B cell (primary cell): ENCODE measurements around the gene PMM1. TPM values are rescaled to one million over a fixed set of nuclear protein-coding genes. Genes with fewer than 3 reads are reported as not detected.

Source experiments
- ATAC-seq: fragments of 200-7000 bp; cut with Tn5 transposase; one replicate; pipeline ENCODE4 v1.10.0; 2021; ENCODE audit warnings: low read depth, mild to moderate bottlenecking, moderate number of reproducible peaks, moderate library complexity
- CTCF ChIA-PET: fragments of 350-600 bp; sonication (Branson Sonifier 250); formaldehyde crosslinking; loops from one replicate; lab custom pipeline; 2021; ENCODE audit warnings: antibody characterized with exemption, inconsistent platforms; lab: Charles Lee
- POLR2A ChIA-PET: fragments of 350-600 bp; sonication (Branson Sonifier 250); formaldehyde crosslinking; loops from one replicate; lab custom pipeline; 2021; ENCODE audit warnings: antibody characterized with exemption; lab: Charles Lee
- DNase-seq: peaks from one replicate; pipeline ENCODE4 v3.0.0; 2013
- H2AFZ ChIP-seq: 2 replicates; pipeline ENCODE4 v1.6.1; 2012; ENCODE audit warnings: mild to moderate bottlenecking, low read depth, low read length; ENCODE audit not compliant: insufficient read depth, poor library complexity, severe bottlenecking
- H3K27ac ChIP-seq, 2 donors: 1 replicate in 1 of 2; 2 replicates in 1 of 2; pipeline ENCODE4 v1.5.1; 2012 to 2013; ENCODE audit warnings: low read length in 2 of 2, mild to moderate bottlenecking in 2 of 2, moderate library complexity in 1 of 2
- H3K27me3 ChIP-seq, 4 experiments: fragments of 200-600 bp in 1 of 4; sonication (generic) in 1 of 4; replicated peaks in 1 of 4; 1 replicate in 2 of 4; 2 replicates in 2 of 4; pipeline versions ENCODE4 v1.6.1 to v1.7.0; 2013 to 2016; ENCODE audit warnings: low read length in 3 of 4, mild to moderate bottlenecking in 2 of 4, mixed read lengths in 1 of 4, moderate library complexity in 1 of 4; ENCODE audit not compliant: insufficient read depth in 4 of 4, control insufficient read depth in 3 of 4; ENCODE audit errors: control extremely low read depth in 1 of 4
- H3K36me3 ChIP-seq, 2 experiments: replicated peaks in 1 of 2; 1 replicate in 1 of 2; 2 replicates in 1 of 2; pipeline versions ENCODE4 v1.6.1 to v1.7.1; 2013; ENCODE audit warnings: low read length in 1 of 2; ENCODE audit not compliant: insufficient read depth in 2 of 2, control insufficient read depth in 1 of 2; ENCODE audit errors: control extremely low read depth in 1 of 2, extremely low read depth in 1 of 2
- H3K4me1 ChIP-seq, 2 donors: fragments of 200-600 bp in 1 of 2; sonication (generic) in 1 of 2; 1 replicate in 1 of 2; 2 replicates in 1 of 2; pipeline versions ENCODE4 v1.5.1 to v1.6.1; 2013 to 2017; ENCODE audit warnings: low read length in 2 of 2; ENCODE audit not compliant: control insufficient read depth in 2 of 2, insufficient read depth in 2 of 2
- H3K4me2 ChIP-seq: replicated peaks from 2 replicates; pipeline ENCODE3; 2012; ENCODE audit warnings: mild to moderate bottlenecking, low read depth, low read length; ENCODE audit not compliant: poor library complexity, severe bottlenecking
- H3K4me3 ChIP-seq, 5 experiments: fragments of 200-600 bp in 1 of 5; sonication (generic) in 1 of 5; 1 replicate in 3 of 5; 2 replicates in 2 of 5; pipeline versions ENCODE4 v1.5.1 to v1.7.0; 2011 to 2016; ENCODE audit warnings: low read length in 4 of 5, mild to moderate bottlenecking in 4 of 5, low read depth in 2 of 5, control low read depth in 1 of 5, moderate library complexity in 1 of 5; ENCODE audit not compliant: insufficient read depth in 1 of 5; ENCODE audit errors: control extremely low read depth in 1 of 5, extremely low read depth in 1 of 5
- H3K79me2 ChIP-seq: fragments of 200-600 bp; sonication (generic); one replicate; pipeline ENCODE4 v1.6.0; 2016; ENCODE audit warnings: low read length; ENCODE audit not compliant: control insufficient read depth, insufficient read depth
- H3K9ac ChIP-seq: fragments of 200-600 bp; sonication (generic); 2 replicates; pipeline ENCODE4 v1.6.1; 2017; ENCODE audit warnings: mild to moderate bottlenecking, low read length, moderate library complexity
- H3K9me3 ChIP-seq, 3 donors: one replicate each; pipeline versions ENCODE4 v1.6.1 to v1.7.1; 2013; ENCODE audit warnings: low read length in 2 of 3; ENCODE audit not compliant: control insufficient read depth in 2 of 3, insufficient read depth in 1 of 3; ENCODE audit errors: control extremely low read depth in 1 of 3
- H4K20me1 ChIP-seq: 2 replicates; pipeline ENCODE4 v1.6.0; 2012; ENCODE audit warnings: mild to moderate bottlenecking, low read length; ENCODE audit not compliant: insufficient read depth, control insufficient read depth, poor library complexity, severe bottlenecking
- H3K27ac Mint-ChIP-seq: one replicate; pipeline ENCODE4 v1.8.0; 2021; ENCODE audit warnings: mixed read lengths
- H3K27me3 Mint-ChIP-seq: one replicate; pipeline ENCODE4 v1.8.0; 2021; ENCODE audit warnings: mixed read lengths
- H3K4me1 Mint-ChIP-seq: one replicate; pipeline ENCODE4 v1.8.0; 2021; ENCODE audit warnings: mixed read lengths
- H3K4me3 Mint-ChIP-seq: one replicate; pipeline ENCODE4 v1.8.0; 2021; ENCODE audit warnings: mixed read lengths
- H3K9me3 Mint-ChIP-seq: one replicate; pipeline ENCODE4 v1.8.0; 2022; ENCODE audit warnings: mixed read lengths; ENCODE audit not compliant: insufficient read depth
- EZH2 ChIP-seq: IDR thresholded peaks from 2 replicates; pipeline ENCODE4 v1.6.1; 2012; ENCODE audit warnings: borderline replicate concordance, low read depth, mild to moderate bottlenecking, moderate library complexity, low read length; ENCODE audit not compliant: insufficient read depth, poor library complexity, severe bottlenecking
- WGBS: methylation state at CpG from one replicate; pipeline ENCODE4 v1.1.5; 2013; ENCODE audit warnings: missing lambda C conversion rate; ENCODE audit not compliant: insufficient coverage; 5-methylcytosine and 5-hydroxymethylcytosine counted together
- intact Hi-C: fragments of 100-400 bp; cut with micrococcal nuclease; formaldehyde crosslinking; loops from one replicate; pipeline ENCODE4 v1.10.0; 2022
- polyA plus RNA-seq: library from polyadenylated mRNA; depleted of rRNA; stranded (reverse); fragments of >200 nt; gene quantifications from 2 replicates; pipeline ENCODE4 v1.2.3, GENCODE V29; 2012
- total RNA-seq, 2 donors: library from RNA; stranded (reverse); fragments of 120-200 nt in 1 of 2; gene quantifications; 1 replicate in 1 of 2; 2 replicates in 1 of 2; pipeline versions ENCODE4 v1.2.3 to v1.2.4, GENCODE V29; 2013 to 2022
- TF ChIP-seq, protein P1 (sequence below): fragments of 200-600 bp; IDR thresholded peaks from one replicate; pipeline ENCODE4 v1.8.0; 2022; ENCODE audit warnings: antibody characterized with exemption, mild to moderate bottlenecking

Gene PMM1
- total and polyA plus RNA-seq, 2 donors (not counting 1 experiment from before 2014, with no cell fraction given) = 23.3 to 24.8 TPM

DNA sequence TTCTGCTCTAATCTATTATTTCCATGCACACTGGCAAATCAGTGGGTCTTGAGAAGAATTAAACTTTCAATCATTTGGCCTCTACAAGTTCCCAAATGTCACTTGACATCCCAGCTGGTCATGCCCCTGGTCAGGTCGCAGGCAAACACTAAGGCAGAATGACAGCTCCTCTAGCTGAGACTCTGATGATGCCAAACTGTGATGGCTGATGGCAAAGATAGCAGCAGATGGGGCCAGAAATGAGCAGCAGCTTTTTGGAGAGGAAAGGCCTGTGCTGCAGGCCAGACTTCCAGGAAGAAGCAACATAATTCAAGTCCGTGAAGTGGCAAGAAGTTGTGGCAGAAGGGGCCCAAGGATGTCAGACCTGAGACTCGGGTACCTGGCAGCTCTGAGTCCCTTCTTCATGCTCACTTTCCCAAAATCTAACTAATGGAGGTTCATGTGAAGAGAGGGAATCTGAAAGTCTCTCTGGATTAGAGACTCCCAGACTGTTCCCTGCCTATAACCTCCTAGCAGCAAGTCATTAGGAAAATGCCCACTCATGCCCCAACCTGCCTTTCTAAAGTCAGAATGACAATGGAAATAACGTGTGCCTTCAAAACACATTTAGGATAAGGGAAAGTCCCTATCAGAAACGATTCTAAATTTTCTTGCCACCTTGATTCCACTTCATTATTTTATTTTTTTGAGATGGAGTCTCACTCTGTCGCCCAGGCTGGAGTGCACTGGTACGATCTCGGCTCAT is 9.4 kb upstream of the PMM1 start:
- H3K27ac ChIP-seq = no peak overlapping the region
- WGBS = 100% methylated on average over 2 of the region's 8 CpGs

DNA sequence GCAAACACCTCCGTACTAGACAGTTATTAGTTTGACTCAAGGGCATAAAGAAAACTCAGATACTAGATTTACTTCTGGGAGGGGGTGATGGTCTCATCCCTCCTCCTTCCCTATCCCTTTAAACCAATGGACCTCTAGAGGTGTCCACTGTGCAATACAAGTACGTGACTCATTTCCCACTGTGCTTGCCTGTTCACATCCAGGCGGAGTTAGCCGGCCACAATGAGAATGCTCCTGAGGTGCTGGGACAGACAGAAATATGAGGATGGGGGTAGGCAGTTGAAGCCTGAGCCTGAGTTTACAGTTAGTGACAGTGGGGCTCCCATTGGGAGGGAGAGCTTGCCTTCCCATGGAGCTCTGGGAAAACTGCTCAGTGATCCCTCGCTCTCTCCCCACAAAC is 8.4 kb upstream of the PMM1 start:
- ChIA-PET CTCF (interaction anchor here (0.6 to 1.5 kb wide), 6 partner anchors 10 to 360 kb away, joined by 3 to 5 read pairs (median 4); partner anchors contain the start of gene POLR3H), POLR2A (no interaction called here)
- Histone ChIP-seq H3K9me3 (no peaks in the 10 kb centered on the region), H3K4me1 (no peaks in the 10 kb centered on the region), H3K36me3 (peaks cover 0 to 20% of the 10 kb centered on the region in 2 experiments), H3K4me2 (no peak overlapping the region), H3K27ac (no peak overlapping the region), H3K4me3 (no peak overlapping the region), H3K27me3 (no peaks in the 10 kb centered on the region), H4K20me1 (no peaks in the 10 kb centered on the region), H3K79me2 (no peaks in the 10 kb centered on the region), H3K9ac (no peak overlapping the region), H2AFZ (no peak overlapping the region)
- Mint-ChIP-seq H3K27ac (no peak overlapping the region), H3K4me1 (no peaks in the 10 kb centered on the region), H3K4me3 (no peak overlapping the region), H3K9me3 (no peaks in the 10 kb centered on the region), H3K27me3 (no peaks in the 10 kb centered on the region)
- TF ChIP-seq, protein P1, sequence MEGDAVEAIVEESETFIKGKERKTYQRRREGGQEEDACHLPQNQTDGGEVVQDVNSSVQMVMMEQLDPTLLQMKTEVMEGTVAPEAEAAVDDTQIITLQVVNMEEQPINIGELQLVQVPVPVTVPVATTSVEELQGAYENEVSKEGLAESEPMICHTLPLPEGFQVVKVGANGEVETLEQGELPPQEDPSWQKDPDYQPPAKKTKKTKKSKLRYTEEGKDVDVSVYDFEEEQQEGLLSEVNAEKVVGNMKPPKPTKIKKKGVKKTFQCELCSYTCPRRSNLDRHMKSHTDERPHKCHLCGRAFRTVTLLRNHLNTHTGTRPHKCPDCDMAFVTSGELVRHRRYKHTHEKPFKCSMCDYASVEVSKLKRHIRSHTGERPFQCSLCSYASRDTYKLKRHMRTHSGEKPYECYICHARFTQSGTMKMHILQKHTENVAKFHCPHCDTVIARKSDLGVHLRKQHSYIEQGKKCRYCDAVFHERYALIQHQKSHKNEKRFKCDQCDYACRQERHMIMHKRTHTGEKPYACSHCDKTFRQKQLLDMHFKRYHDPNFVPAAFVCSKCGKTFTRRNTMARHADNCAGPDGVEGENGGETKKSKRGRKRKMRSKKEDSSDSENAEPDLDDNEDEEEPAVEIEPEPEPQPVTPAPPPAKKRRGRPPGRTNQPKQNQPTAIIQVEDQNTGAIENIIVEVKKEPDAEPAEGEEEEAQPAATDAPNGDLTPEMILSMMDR = no peak
- no peak for TF ChIP-seq EZH2
- 95% methylated on average over 3 of the region's 5 CpGs for WGBS
- intact Hi-C loops = no loop called here
- no peak for DNase-seq
- no peak for ATAC-seq

More for the DNA sequence above, 9.4 kb upstream of the PMM1 start:
- no peak overlapping the region for H3K4me2 ChIP-seq
- no peak overlapping the region for H3K4me3 ChIP-seq
- Mint-ChIP-seq H3K9me3 (no peaks in the 10 kb centered on the region), H3K27ac (no peak overlapping the region), H3K4me3 (no peak overlapping the region), H3K27me3 (no peaks in the 10 kb centered on the region), H3K4me1 (peaks cover 3% of the 10 kb centered on the region)
- H4K20me1 ChIP-seq = no peaks in the 10 kb centered on the region
- H3K4me1 ChIP-seq = peaks cover 3% of the 10 kb centered on the region in 2 donors
- no peak for DNase-seq
- ATAC-seq = no peak
- H3K9me3 ChIP-seq = no peaks in the 10 kb centered on the region
- no peaks in the 10 kb centered on the region for H3K79me2 ChIP-seq
- H2AFZ ChIP-seq = no peak overlapping the region
- H3K9ac ChIP-seq = no peak overlapping the region
- ChIA-PET POLR2A (no interaction called here), CTCF (interaction anchor here (1.1 to 1.5 kb wide), 4 partner anchors 9 to 195 kb away, joined by 3 to 5 read pairs (median 4); partner anchors contain the start of gene POLR3H)
- H3K27me3 ChIP-seq = no peaks in the 10 kb centered on the region
- TF ChIP-seq, protein P1 = no peak
- TF ChIP-seq EZH2 = no peak
- intact Hi-C loops = no loop called here
- peaks cover 0 to 23% of the 10 kb centered on the region in 2 experiments for H3K36me3 ChIP-seq
